Measurements from ENCODE around the gene C16orf95. TPM values are rescaled to one million over a fixed set of nuclear protein-coding genes. Genes with fewer than 3 reads are reported as not detected.
"Not testable (repeated sequence)": the region's sequence is repeated elsewhere in the genome, so short reads cannot be mapped to it uniquely, and the experiment has no call there.

The C16orf95 gene, protein sequence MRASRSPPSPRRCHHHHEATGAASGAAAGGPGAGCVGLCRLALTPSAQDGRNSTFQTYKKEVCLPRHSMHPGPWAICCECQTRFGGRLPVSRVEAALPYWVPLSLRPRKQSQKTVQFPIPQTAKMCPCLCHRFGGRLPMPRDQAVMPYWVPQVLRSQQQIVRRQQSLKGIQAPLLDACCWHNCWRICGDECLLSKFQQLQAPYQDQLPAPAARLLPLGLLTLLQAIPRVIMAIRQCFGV
- total RNA-seq (2014; rRNA removed; shearing (Covaris generic); ENCODE audit: low replicate concordance), result 6.6 TPM in 1 of 2 replicates, not detected in the other

DNA sequence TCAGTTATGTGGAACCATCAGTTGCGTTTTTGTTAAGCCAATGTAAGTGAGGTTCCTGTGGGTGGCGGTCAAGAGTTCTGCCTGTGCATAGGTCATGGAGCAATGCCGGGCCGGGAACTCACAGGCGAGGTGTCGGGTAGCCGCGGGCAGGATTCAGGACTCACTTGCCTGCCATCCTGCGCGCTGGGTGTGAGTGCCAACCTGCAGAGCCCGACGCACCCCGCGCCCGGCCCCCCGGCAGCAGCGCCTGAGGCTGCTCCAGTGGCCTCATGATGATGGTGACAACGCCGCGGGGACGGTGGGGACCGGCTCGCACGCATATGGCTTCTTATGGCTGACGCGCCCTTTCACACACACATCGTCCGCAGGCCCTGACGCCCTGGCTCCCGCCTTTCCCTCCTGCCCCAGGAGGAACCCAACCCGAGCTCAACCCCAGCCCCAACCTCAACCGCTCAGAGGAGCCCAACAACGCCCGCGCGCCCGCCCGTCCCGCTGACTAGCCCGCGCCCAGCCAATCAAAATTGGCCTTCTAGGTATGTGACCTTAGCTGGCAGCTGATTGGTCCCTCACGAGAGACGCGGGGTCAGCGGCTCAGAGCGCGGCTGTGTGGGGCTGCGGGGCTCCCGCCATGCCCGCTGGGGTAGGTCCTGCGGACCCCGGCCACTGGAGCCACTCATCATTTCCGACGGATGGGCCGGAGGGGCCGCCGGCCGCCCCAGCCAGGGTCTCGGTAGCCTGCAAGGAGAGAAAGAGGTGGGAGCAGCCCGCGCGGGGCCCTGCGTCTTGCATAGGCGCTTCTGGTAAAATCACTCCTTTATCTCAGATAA is at the start of gene C16orf95:
Gene C16orf95, minus strand, starts transcription at position 470 of the 827 bp plus-strand sequence. Its CDS starts 150 bp downstream, at position 320.
- peak; percentile 90 for DNase-seq
- Histone ChIP-seq H3K9me3 (no peaks in the 10 kb centered on the region), H3K36me3 (no peaks in the 10 kb centered on the region)

DNA sequence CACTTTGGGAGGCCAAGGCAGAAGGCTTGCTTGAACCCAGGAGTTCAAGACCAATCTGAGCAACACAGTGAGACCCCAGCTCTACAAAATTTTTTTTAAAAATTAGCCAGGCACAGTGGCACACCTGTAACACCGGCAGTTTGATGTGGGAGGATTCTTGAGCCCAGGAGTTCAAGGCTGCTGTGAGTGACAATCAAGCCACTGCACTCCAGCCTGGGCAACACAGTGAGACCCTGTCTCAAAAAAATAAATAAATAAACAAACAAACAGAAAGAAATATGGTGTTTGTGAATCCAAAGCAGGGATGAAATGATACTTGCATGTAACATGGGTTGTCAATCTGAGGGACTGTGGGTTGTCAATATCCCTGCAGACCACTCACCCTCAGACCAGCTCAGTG is 49.7 kb upstream of the C16orf95 start:
- no peaks in the 10 kb centered on the region; the same call in 1 of the 2 replicates for H3K36me3 ChIP-seq
- no peak overlapping the region for H3K4me3 ChIP-seq
- no peak for DNase-seq
- H3K27me3 ChIP-seq, result no peaks in the 10 kb centered on the region
- no peaks in the 10 kb centered on the region for H3K9me3 ChIP-seq

More for the DNA sequence above, at the start of gene C16orf95:
- Histone ChIP-seq H3K4me3 (peak within 1 kb of the TSS; percentile 96), H3K27me3 (no peaks in the 10 kb centered on the region)

DNA sequence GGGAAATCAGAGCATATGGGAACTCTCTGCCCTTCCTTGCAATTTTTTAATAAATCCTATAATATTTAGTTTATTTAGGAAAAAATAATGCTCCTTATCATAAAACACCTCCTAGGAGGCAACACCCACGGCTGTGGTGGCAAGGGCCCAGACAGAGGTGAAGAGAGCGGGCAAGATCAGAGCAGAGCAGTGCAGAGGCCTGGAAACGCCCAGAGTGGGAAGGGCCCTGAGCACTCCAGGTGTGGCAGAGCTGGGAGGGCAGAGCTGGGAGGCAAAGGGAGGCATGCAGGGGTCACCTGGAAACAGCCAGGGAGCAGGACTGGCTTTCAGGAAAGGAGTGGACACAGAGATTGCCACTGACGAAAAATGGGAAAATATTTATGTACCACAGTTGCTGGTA is 49.1 kb upstream of the C16orf95 start:
- H3K9me3 ChIP-seq, result no peaks in the 10 kb centered on the region
- DNase-seq, result no peak
- no peaks in the 10 kb centered on the region for H3K27me3 ChIP-seq
- H3K36me3 ChIP-seq, result no peaks in the 10 kb centered on the region; the same call in 1 of the 2 replicates
- H3K4me3 ChIP-seq, result no peak overlapping the region

DNA sequence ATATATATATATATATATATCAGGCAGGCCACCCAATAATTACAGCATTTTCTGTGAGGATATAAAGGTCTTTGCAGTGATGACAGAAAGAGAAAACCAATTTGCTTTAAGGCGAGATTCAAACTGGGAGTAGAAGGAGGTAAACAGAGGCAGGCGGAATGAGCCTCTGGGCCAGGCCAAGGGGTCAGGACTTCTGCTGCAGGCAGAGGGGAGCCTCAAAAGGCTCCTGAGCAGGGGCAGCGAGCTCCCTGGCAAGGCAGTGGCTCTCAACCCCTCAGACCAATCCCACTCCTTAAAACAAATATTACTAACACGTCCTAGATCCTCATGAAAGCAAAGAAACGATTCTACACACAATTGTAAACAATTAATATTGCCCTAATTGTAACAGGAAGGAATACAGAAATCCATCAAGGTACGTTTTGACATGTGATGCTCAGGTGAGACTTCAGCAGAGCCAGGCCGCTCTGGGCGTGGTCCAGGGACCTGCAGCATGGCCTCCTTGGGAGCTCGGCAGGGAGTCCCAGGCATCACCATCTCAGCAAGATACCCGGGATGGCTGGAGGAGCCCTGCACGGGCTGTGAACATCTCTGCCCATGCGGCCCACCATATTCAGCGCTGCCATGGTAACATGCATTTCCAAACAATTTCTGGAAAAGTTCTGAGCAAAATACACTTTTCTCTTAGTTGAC is 48.0 kb upstream of the C16orf95 start:
- no peak for DNase-seq
- Histone ChIP-seq H3K36me3 (no peaks in the 10 kb centered on the region; the same call in 1 of the 2 replicates), H3K27me3 (no peaks in the 10 kb centered on the region), H3K4me3 (no peak overlapping the region), H3K9me3 (no peaks in the 10 kb centered on the region)

DNA sequence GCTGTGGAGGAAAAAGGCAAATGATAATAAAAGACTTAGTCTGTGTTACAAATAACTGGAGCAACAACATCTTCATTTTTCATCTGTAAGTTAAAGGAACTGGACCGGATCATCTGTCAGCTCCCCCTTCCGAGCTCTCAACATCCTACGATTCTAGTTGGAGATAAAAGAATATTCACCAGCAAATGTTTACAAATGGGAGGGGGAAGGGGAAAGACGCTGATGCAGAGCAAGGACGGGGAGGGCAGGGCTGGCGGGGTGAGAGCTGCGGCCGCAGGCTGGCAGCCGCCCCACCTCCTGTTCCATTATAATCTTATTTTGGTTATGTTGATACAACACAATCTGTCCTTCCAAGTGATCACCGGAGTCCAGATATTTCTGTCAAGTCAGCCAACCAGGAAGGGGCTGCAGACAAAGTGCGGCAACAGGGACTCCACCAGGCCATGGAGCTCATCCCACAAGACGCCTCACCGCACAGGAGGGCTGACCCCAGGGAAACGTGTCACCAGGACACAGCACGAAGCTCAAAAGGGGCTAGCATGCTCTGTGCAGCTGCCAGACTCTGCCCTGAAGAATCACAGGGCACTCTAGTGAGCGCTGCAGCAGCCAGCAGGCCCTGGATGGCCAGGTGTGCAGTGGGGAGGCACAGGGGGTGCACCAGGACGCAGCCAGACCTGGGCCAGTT is 46.7 kb upstream of the C16orf95 start:
- DNase-seq, result no peak
- no peaks in the 10 kb centered on the region for H3K27me3 ChIP-seq
- H3K36me3 ChIP-seq, result no peaks in the 10 kb centered on the region; the same call in 1 of the 2 replicates
- H3K9me3 ChIP-seq, result no peaks in the 10 kb centered on the region
- H3K4me3 ChIP-seq, result no peak overlapping the region

DNA sequence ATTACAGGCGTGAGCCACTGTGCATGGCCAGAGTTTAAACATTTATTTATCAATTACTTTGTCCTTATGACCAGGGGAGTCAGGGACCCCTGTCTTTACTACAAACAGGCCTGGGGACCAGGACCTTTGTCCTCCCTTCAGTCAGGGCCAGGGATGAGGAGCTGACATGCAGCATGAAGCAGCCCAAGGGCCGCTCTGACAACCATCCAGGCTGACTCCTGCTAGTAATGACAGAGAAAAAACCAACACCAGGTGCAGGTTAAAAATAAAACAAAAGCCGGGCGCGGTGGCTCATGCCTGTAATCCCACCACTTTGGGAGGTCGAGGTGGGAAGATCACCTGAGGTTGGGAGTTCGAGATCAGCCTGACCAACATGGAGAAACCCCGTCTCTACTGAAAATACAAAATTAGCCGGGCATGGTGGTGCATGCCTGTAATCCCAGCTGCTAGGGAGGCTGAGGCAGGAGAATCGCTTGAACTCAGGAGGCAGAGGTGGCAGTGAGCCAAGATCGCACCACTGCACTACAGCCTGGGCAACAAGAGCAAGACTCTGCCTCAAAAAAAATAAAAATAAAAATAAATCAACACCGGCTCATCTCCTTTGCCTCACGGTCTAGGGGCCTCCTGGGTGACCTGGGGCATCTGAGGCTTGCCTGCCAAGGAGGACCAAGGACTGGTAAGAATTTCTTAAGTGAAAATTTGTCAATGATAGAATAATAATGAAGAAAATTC is 45.8 kb upstream of the C16orf95 start:
- H3K4me3 ChIP-seq, H3K9me3 ChIP-seq, H3K27me3 ChIP-seq, H3K36me3 ChIP-seq, DNase-seq: not testable (repeated sequence)

DNA sequence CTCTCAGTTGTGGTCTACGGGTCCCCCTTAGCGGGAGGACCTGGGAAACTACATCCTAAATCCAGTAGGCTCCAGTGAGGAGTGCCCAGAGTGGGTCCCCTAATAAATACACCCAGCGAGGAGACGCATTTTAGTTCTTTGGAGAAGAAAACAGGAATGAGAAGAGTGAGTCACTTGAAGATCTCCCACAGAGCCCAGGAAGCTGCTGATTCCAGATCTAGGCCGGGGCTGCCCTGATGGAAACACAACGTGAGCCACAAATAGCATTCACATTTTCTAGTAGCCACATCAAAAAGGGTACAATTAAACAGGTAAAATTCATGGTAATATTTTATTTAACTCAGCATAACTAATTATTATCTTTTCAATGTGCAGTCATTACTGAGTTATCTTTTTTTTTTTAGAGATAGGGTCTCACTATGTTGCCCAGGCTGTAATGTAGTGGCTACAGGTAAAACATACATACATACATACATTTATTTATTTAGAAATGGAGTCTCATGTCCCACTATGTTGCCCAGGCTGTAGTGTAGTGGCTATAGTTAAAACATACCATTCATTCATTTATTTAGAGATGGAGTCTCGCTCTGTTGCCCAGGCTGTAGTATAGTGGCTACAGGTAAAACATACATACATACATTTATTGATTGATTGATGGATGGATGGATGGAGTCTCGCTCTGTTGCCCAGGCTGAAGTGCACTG is 44.9 kb upstream of the C16orf95 start:
- H3K9me3 ChIP-seq, result no peaks in the 10 kb centered on the region
- DNase-seq, result no peak
- no peak overlapping the region for H3K4me3 ChIP-seq
- H3K27me3 ChIP-seq, result no peaks in the 10 kb centered on the region
- H3K36me3 ChIP-seq, result no peaks in the 10 kb centered on the region; the same call in 1 of the 2 replicates

DNA sequence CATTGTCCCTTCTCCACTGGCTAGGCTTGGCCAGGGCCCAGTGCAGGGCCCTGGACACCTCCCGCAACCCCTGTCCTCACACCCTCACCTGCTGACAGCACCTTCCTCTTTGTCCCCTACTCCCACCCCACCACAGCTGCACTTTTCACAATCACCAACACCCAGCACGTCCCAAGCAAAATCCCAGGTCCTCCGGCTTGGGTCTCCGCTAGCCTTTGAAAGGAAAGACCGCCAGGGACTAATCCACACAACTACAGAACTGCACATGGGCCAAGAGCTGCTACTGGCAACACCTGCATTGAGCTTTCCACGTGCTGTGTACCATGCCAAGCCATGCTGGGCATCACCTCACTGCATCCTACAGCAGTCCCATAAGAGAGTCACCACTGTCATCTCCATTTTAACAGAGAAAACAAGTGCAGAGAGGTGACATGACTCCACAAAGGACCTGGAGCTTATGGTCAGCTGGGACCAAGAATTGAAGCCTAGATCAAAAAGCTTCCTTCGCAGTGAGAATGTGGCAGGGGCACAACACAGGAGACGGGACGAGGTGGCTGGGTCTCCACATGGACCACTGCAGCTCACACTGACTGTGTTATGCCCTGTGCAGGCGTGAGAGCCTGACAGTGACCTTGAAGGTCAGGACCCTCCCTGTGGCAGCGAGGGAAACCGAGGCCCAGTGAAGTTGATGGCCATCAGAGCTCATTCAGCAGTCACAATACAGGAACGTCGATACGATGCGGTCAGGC is 43.8 kb upstream of the C16orf95 start:
- H3K9me3 ChIP-seq, result no peaks in the 10 kb centered on the region
- no peak overlapping the region for H3K4me3 ChIP-seq
- DNase-seq, result no peak
- no peaks in the 10 kb centered on the region; the same call in 1 of the 2 replicates for H3K36me3 ChIP-seq
- H3K27me3 ChIP-seq, result no peaks in the 10 kb centered on the region

DNA sequence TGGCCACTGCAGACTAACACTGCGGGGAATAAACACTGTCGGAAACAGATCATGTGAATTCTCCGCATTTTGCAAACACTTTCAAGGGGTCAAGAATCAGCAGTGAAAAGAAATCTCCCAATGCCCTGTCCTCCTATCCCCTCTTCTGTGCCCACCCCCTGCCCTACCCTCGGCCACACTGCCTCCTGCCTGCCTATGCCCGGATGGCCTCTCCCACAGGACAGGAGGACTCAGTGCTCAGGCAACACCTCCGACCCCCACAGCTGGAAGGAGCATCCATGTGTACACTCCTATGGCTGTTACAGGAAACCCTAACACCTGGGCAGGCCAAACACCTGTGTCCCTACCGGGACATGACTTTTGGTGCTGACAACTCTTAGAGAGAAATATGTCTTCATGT is 41.9 kb upstream of the C16orf95 start:
- no peak overlapping the region for H3K4me3 ChIP-seq

DNA sequence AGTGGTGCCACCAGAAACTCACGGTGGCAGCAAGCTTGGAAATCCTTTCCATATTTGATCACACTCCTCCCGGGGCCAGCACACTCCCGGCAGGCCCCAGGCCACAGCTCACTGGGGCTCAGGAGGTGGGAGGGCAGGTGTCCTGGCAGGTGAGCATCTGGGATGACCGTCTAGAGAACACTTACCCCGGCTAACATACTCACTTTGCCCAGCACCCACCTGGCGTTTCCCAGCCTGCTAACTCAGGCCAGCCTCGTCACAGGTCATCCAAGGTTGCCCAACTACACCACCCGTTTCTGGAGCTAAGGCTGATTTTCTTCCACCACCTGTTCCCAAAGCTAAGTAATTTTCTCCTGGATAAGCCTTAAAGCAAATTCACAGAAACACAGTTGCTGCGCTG is 41.5 kb upstream of the C16orf95 start:
- DNase-seq, result no peak
- Histone ChIP-seq H3K36me3 (no peaks in the 10 kb centered on the region; the same call in 1 of the 2 replicates), H3K9me3 (no peaks in the 10 kb centered on the region)

More for the DNA sequence above, 41.9 kb upstream of the C16orf95 start:
- Histone ChIP-seq H3K9me3 (no peaks in the 10 kb centered on the region), H3K36me3 (no peaks in the 10 kb centered on the region; the same call in 1 of the 2 replicates), H3K27me3 (no peaks in the 10 kb centered on the region)
- no peak for DNase-seq

DNA sequence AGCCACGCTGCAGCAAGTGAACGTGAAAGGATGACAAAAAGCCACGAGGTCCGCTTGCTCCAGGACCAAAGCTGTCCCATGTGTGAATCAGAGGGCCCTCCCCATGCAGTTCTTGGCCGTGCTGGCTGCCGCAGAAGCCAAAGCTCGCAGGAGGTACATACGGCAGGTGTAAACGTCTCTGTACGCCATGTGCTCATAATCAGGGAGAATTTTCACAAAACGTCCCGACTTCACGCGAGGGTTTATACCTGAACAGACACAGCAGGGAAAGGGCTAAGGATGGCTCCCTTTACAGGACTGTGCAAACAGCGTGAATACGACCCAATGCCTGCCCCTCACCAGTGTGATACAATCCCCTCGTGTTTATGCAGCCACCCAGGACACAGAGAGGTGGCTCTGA is 41.1 kb upstream of the C16orf95 start:
- H3K27me3 ChIP-seq, result no peaks in the 10 kb centered on the region
- DNase-seq, result no peak
- H3K36me3 ChIP-seq, result no peaks in the 10 kb centered on the region; the same call in 1 of the 2 replicates
- H3K4me3 ChIP-seq, result no peak overlapping the region
- no peaks in the 10 kb centered on the region for H3K9me3 ChIP-seq

More for the DNA sequence above, 41.5 kb upstream of the C16orf95 start:
- no peaks in the 10 kb centered on the region for H3K27me3 ChIP-seq
- H3K4me3 ChIP-seq, result no peak overlapping the region

DNA sequence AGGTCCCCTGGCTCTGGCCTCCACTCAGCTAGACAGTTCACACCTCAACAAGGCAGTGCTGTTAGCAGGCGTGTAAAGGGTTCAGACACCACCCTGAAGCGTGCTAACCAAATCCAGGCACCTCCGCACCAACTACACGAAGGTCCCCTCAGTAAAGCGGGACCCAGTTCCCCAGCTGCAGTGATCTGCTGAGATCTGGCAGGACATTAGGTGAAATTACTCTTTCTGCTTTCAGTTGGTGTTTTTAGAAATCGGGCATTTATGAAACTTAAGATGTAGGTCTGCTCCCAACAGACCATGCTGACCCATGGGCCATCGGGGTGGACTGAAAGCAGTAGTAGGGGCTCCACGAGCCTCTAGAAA is 39.3 kb upstream of the C16orf95 start:
- Histone ChIP-seq H3K9me3 (no peaks in the 10 kb centered on the region), H3K4me3 (no peak overlapping the region), H3K27me3 (no peaks in the 10 kb centered on the region), H3K36me3 (no peaks in the 10 kb centered on the region; the same call in 1 of the 2 replicates)
- no peak for DNase-seq

DNA sequence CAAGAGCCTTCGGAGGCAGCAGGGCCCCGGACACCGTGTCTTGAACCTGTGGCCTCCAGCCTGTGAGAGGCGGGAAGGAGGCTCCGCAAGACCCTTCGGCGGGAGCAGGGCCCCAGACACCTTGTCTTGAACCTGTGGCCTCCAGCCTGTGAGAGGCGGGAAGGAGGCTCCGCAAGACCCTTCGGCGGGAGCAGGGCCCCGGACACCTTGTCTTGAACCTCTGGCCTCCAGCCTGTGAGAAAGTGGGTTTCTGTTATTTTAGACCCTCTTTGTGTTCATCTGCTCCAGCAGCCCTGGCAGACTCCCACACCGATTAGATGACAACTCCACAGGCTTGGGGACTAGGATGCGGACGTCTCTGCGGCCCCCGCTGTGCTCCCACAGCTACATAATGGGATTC is 36.4 kb upstream of the C16orf95 start:
- Histone ChIP-seq H3K9me3 (no peaks in the 10 kb centered on the region), H3K36me3 (no peaks in the 10 kb centered on the region), H3K27me3 (no peaks in the 10 kb centered on the region), H3K4me3 (no peak overlapping the region)
- DNase-seq, result no peak

DNA sequence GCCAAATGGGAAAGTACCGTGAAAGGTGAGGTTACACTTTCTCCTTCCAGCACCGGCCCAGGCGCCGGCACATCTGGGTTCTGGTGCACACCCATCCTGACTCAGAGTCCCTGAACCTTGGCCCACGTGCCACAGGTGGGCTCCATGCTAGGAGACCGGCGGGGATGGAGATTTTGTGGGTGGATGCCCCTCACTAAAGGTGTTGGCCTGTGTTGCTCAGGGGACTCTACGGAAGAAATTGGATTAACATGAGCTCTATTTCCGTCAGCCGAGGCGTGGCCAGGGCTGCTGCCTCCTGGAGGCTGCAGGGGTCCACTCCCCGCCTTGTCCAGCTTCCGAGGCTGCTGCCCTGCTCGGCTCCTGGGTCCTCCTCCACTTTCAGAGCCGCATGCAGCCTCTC is 35.6 kb upstream of the C16orf95 start:
- no peaks in the 10 kb centered on the region for H3K9me3 ChIP-seq
- no peak for DNase-seq
- no peaks in the 10 kb centered on the region for H3K36me3 ChIP-seq
- no peak overlapping the region for H3K4me3 ChIP-seq
- H3K27me3 ChIP-seq, result no peaks in the 10 kb centered on the region

DNA sequence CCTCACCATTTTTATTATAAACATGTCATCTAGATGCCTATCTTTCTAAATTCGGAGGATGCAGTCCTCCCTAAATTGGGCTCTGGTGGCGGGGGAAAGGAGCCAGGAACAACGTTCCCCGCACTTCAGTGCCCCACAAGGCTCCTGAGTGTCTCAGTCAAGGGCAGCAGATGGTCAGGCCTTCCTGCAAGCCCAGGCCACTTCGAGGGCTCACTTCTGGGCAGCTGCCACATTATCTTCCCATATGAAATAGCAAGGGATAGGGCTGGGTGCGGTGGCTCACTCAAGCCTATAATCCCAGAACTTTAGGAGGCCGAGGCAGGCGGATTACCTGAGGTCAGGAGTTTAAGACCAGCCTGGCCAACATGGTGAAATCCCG is 34.1 kb upstream of the C16orf95 start:
- Histone ChIP-seq H3K27me3 (no peaks in the 10 kb centered on the region), H3K9me3 (no peaks in the 10 kb centered on the region), H3K36me3 (no peaks in the 10 kb centered on the region), H3K4me3 (no peak overlapping the region)
- no peak for DNase-seq
